ENCODE results near the gene SLC13A4. TPM values are rescaled to one million over a fixed set of nuclear protein-coding genes. Genes with fewer than 3 reads are reported as not detected.
"Not testable (repeated sequence)": the region's sequence is repeated elsewhere in the genome, so short reads cannot be mapped to it uniquely, and the experiment has no call there.

The SLC13A4 gene
- total RNA-seq, 2 experiments from 2014 or later = not detected

DNA sequence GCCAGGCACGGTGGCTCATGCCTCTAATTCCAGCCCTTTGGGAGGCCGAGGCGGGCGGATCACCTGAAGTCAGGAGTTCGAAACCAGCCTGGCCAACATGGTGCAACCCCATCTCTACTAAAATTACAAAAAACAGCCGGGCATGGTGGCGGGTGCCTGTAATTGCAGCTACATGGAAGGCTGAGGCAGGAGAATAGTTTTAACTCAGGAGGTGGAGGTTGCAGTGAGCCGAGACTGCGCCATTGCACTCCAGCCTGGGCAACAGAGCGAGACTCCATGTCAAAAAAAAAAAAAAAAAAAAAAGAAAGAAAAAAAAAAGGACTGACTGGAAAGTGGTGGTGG is 9.3 kb upstream of the SLC13A4 start:
- H3K36me3 ChIP-seq (ENCODE audit: insufficient read depth, low read length); CTCF ChIA-PET (ENCODE audit: unreplicated experiment); H3K4me1 ChIP-seq (ENCODE audit: insufficient read depth, low read length, poor library complexity, severe bottlenecking); H3K79me2 ChIP-seq (ENCODE audit: insufficient read depth, low read depth, low read length); H3K27ac ChIP-seq (ENCODE audit: low read depth, low read length, poor library complexity, severe bottlenecking); intact Hi-C loops (cut with micrococcal nuclease; ENCODE audit: unreplicated experiment); H3K9me2 ChIP-seq (ENCODE audit: insufficient read depth, low read length); H3K4me2 ChIP-seq (ENCODE audit: low read length); H2AFZ ChIP-seq (ENCODE audit: low read length); POLR2A ChIA-PET; BruUV-seq (replicated peaks); H3K4me3 ChIP-seq (ENCODE audit: low read depth, low read length, poor library complexity, severe bottlenecking); DNase-seq (ENCODE audit: low spot score); H3K9me3 ChIP-seq (ENCODE audit: low read length); H4K20me1 ChIP-seq (ENCODE audit: insufficient read depth, low read length): not testable (repeated sequence)
- TF ChIP-seq, protein P1, sequence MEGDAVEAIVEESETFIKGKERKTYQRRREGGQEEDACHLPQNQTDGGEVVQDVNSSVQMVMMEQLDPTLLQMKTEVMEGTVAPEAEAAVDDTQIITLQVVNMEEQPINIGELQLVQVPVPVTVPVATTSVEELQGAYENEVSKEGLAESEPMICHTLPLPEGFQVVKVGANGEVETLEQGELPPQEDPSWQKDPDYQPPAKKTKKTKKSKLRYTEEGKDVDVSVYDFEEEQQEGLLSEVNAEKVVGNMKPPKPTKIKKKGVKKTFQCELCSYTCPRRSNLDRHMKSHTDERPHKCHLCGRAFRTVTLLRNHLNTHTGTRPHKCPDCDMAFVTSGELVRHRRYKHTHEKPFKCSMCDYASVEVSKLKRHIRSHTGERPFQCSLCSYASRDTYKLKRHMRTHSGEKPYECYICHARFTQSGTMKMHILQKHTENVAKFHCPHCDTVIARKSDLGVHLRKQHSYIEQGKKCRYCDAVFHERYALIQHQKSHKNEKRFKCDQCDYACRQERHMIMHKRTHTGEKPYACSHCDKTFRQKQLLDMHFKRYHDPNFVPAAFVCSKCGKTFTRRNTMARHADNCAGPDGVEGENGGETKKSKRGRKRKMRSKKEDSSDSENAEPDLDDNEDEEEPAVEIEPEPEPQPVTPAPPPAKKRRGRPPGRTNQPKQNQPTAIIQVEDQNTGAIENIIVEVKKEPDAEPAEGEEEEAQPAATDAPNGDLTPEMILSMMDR (conservative IDR thresholded peaks at IDR 0.05; ENCODE audit: low read length) = 0 out of 2 replicates have a peak, but pooled peaks have one; percentile 14

DNA sequence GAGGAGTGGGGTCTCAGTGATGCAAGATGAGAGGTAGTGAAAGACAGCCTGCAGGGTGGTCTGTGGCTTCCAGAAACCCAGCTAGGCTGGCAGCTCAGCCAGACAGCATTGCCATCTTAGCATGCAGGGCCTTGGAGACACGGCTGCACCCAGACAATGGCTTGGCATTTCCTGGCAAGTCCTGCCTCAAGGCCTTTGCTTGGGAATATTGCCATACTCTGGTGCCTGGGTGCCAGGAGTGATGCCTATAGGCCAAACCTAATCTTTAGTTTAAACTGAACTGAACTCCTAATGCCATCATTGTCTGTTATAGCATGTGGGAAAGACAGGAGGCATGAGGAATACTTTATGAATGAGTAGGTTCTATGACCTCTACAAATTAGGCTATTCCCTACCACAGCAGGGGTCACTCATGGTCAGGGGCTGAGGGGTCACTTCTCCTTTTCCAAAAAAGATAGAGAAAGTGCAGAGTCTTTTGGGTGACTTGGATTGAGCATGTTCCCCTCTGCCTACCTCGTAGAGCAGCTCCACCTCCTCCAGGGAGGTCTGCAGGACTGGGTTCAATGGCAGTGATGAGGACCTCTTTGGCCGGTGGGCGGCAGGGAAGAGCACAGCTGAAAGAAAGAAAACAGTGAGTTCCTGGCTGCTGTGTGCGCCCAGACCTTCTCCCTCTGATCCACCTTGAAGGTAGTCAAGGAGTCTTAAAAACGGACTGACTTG is 8.8 kb upstream of the SLC13A4 start:
- TF ChIP-seq EZH2phosphoT487 (IDR thresholded peaks at IDR 0.05; ENCODE audit: borderline replicate concordance, low read depth, low read length) = no peak
- TF ChIP-seq, protein P1 (conservative IDR thresholded peaks at IDR 0.05; ENCODE audit: low read length) = no peak
- DNase-seq (ENCODE audit: low spot score) = no peak
- Histone ChIP-seq H3K79me2 (ENCODE audit: insufficient read depth, low read depth, low read length) (no peaks in the 10 kb centered on the region), H3K9me3 (ENCODE audit: low read length) (no peaks in the 10 kb centered on the region), H4K20me1 (ENCODE audit: insufficient read depth, low read length) (no peaks in the 10 kb centered on the region), H3K36me3 (ENCODE audit: insufficient read depth, low read length) (no peaks in the 10 kb centered on the region), H3K4me3 (ENCODE audit: low read depth, low read length, poor library complexity, severe bottlenecking) (no peak overlapping the region), H3K9me2 (ENCODE audit: insufficient read depth, low read length) (no peaks in the 10 kb centered on the region), H2AFZ (ENCODE audit: low read length) (no peak overlapping the region), H3K4me1 (ENCODE audit: insufficient read depth, low read length, poor library complexity, severe bottlenecking) (no peaks in the 10 kb centered on the region), H3K4me2 (ENCODE audit: low read length) (no peak overlapping the region), H3K27ac (ENCODE audit: low read depth, low read length, poor library complexity, severe bottlenecking) (no peak overlapping the region)
- CTCF ChIA-PET (ENCODE audit: unreplicated experiment) = no interaction called here
- no TSS peak for BruUV-seq (replicated peaks)
- intact Hi-C loops (cut with micrococcal nuclease; ENCODE audit: unreplicated experiment) = no loop called here
- POLR2A ChIA-PET = interaction anchor here (0.6 kb wide), 1 partner anchor 15 kb away, joined by 3 read pairs; no protein-coding TSS in a partner anchor

DNA sequence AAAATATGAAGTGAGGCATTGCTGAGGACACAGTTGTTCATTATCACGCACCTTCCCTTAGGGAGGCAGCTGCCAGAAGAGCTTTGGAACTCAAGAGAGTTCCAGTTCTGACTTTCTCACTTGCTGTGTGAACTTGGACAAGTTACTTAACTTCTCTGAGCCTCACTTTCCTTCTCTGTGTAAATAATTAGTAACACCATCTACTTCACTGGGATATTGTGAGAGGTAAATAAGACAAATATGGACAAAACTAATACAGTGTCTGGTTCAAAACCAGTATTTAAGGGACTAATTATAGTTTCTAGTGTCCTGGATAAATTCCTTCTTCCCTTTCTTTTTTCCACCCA is 6.3 kb upstream of the SLC13A4 start:
- POLR2A ChIA-PET = interaction anchor here (1.0 kb wide), 1 partner anchor 15 kb away, joined by 3 read pairs; no protein-coding TSS in a partner anchor
- no peak overlapping the region for H3K4me2 ChIP-seq (ENCODE audit: low read length)
- no peaks in the 10 kb centered on the region for H4K20me1 ChIP-seq (ENCODE audit: insufficient read depth, low read length)
- no TSS peak for BruUV-seq (replicated peaks)
- no peaks in the 10 kb centered on the region for H3K79me2 ChIP-seq (ENCODE audit: insufficient read depth, low read depth, low read length)
- no peaks in the 10 kb centered on the region for H3K4me1 ChIP-seq (ENCODE audit: insufficient read depth, low read length, poor library complexity, severe bottlenecking)
- H3K36me3 ChIP-seq (ENCODE audit: insufficient read depth, low read length) = no peaks in the 10 kb centered on the region
- H3K4me3 ChIP-seq (ENCODE audit: low read depth, low read length, poor library complexity, severe bottlenecking) = no peak overlapping the region
- TF ChIP-seq, protein P1 (conservative IDR thresholded peaks at IDR 0.05; ENCODE audit: low read length) = no peak
- no peak for TF ChIP-seq EZH2phosphoT487 (IDR thresholded peaks at IDR 0.05; ENCODE audit: borderline replicate concordance, low read depth, low read length)
- DNase-seq (ENCODE audit: low spot score) = no peak
- H3K9me3 ChIP-seq (ENCODE audit: low read length) = no peaks in the 10 kb centered on the region
- no peak overlapping the region for H2AFZ ChIP-seq (ENCODE audit: low read length)
- H3K9me2 ChIP-seq (ENCODE audit: insufficient read depth, low read length) = no peaks in the 10 kb centered on the region
- H3K27ac ChIP-seq (ENCODE audit: low read depth, low read length, poor library complexity, severe bottlenecking) = no peak overlapping the region
- intact Hi-C loops (cut with micrococcal nuclease; ENCODE audit: unreplicated experiment) = no loop called here
- CTCF ChIA-PET (ENCODE audit: unreplicated experiment) = no interaction called here

All from OCI-LY7 (cell line).